Activated naive CD8-positive, alpha-beta T cell treated with anti-CD3 and anti-CD28 coated beads, Interleukin-2, amount 50 U/mL, for 24 hours (primary cell): ENCODE results near the gene POLR3H.
A peak's percentile ranks its signal among the peaks of the same experiment; 100 is the strongest.

Source experiments
- ATAC-seq: fragments of 150-1000 bp; cut with Tn5 transposase; one replicate; pipeline ENCODE4 v1.10.0; 2021
- DNase-seq: peaks from one replicate; pipeline ENCODE4 v3.0.0; 2021
- H3K27ac Mint-ChIP-seq: one replicate; pipeline ENCODE4 v1.8.0; 2021; ENCODE audit warnings: mild to moderate bottlenecking, mixed read lengths
- H3K27me3 Mint-ChIP-seq: one replicate; pipeline ENCODE4 v1.8.0; 2021; ENCODE audit warnings: mixed read lengths
- H3K36me3 Mint-ChIP-seq: one replicate; pipeline ENCODE4 v1.8.0; 2021; ENCODE audit warnings: low read depth, mixed read lengths
- H3K4me1 Mint-ChIP-seq: one replicate; pipeline ENCODE4 v1.8.0; 2021; ENCODE audit warnings: mixed read lengths
- H3K4me3 Mint-ChIP-seq: one replicate; pipeline ENCODE4 v1.8.0; 2021; ENCODE audit warnings: mild to moderate bottlenecking, moderate library complexity, mixed read lengths
- H3K9me3 Mint-ChIP-seq: one replicate; pipeline ENCODE4 v1.8.0; 2021; ENCODE audit warnings: mixed read lengths

Gene POLR3H

GRCh38 chr22:41556561-41556960 is 12.3 kb upstream of the POLR3H start:
- H3K9me3 Mint-ChIP-seq, result no peaks in the 10 kb centered on the region
- peaks cover 33% of the 10 kb centered on the region for H3K27me3 Mint-ChIP-seq
- no peak for DNase-seq

GRCh38 chr22:41555325-41555982 is 11.2 kb upstream of the POLR3H start:
- Mint-ChIP-seq H3K36me3 (no peaks in the 10 kb centered on the region), H3K9me3 (no peaks in the 10 kb centered on the region), H3K27ac (no peak overlapping the region), H3K27me3 (peaks cover 23% of the 10 kb centered on the region), H3K4me3 (no peak overlapping the region), H3K4me1 (peaks cover 9% of the 10 kb centered on the region)
- no peak for DNase-seq
- no peak for ATAC-seq

More at GRCh38 chr22:41556561-41556960, 12.3 kb upstream of the POLR3H start:
- no peak for ATAC-seq
- H3K4me1 Mint-ChIP-seq, result peaks cover 9% of the 10 kb centered on the region
- no peak overlapping the region for H3K4me3 Mint-ChIP-seq
- H3K27ac Mint-ChIP-seq, result no peak overlapping the region
- no peaks in the 10 kb centered on the region for H3K36me3 Mint-ChIP-seq

GRCh38 chr22:41551877-41552582 is 7.8 kb upstream of the POLR3H start:
- H3K27ac Mint-ChIP-seq, result no peak overlapping the region
- no peaks in the 10 kb centered on the region for H3K9me3 Mint-ChIP-seq
- H3K4me1 Mint-ChIP-seq, result peaks cover 3% of the 10 kb centered on the region
- H3K4me3 Mint-ChIP-seq, result no peak overlapping the region
- no peak for DNase-seq
- H3K36me3 Mint-ChIP-seq, result no peaks in the 10 kb centered on the region
- ATAC-seq, result no peak
- H3K27me3 Mint-ChIP-seq, result peaks cover 10% of the 10 kb centered on the region

- no peak overlapping the region for H3K4me3 Mint-ChIP-seq
- H3K36me3 Mint-ChIP-seq, result no peaks in the 10 kb centered on the region
- no peaks in the 10 kb centered on the region for H3K9me3 Mint-ChIP-seq
- H3K27ac Mint-ChIP-seq, result no peak overlapping the region
- H3K27me3 Mint-ChIP-seq, result peaks cover 2% of the 10 kb centered on the region
- no peaks in the 10 kb centered on the region for H3K4me1 Mint-ChIP-seq
- DNase-seq (no peak), ATAC-seq (no peak)
These were observed 6.8 kb upstream of the POLR3H start for GRCh38 chr22:41550952-41551491.

- ATAC-seq, result no peak
- Mint-ChIP-seq H3K4me3 (no peak overlapping the region), H3K36me3 (no peaks in the 10 kb centered on the region), H3K4me1 (peaks cover 13% of the 10 kb centered on the region), H3K27me3 (no peaks in the 10 kb centered on the region), H3K9me3 (no peaks in the 10 kb centered on the region), H3K27ac (no peak overlapping the region)
- no peak for DNase-seq
These were observed 4.6 kb upstream of the POLR3H start for GRCh38 chr22:41548830-41549211.

GRCh38 chr22:41544671-41545476 is 604 bp upstream of the POLR3H start:
- DNase-seq, result no peak
- Mint-ChIP-seq H3K4me3 (peak overlapping the region; percentile 82), H3K27ac (peak overlapping the region; percentile 94), H3K4me1 (peaks cover 40% of the 10 kb centered on the region), H3K27me3 (no peaks in the 10 kb centered on the region), H3K9me3 (no peaks in the 10 kb centered on the region), H3K36me3 (peaks cover 11% of the 10 kb centered on the region)
- peak; percentile 9 for ATAC-seq

- Mint-ChIP-seq H3K4me3 (peak overlapping the region; percentile 82), H3K9me3 (no peaks in the 10 kb centered on the region), H3K27ac (peak overlapping the region; percentile 94), H3K27me3 (no peaks in the 10 kb centered on the region), H3K36me3 (peaks cover 22% of the 10 kb centered on the region), H3K4me1 (peaks cover 42% of the 10 kb centered on the region)
- ATAC-seq (no peak), DNase-seq (no peak)
These were observed 2.0 kb downstream of the POLR3H start for GRCh38 chr22:41542224-41542623.

GRCh38 chr22:41541484-41541883 is 2.8 kb downstream of the POLR3H start:
- DNase-seq, result no peak
- no peak for ATAC-seq
- Mint-ChIP-seq H3K4me1 (peaks cover 42% of the 10 kb centered on the region), H3K4me3 (peak overlapping the region; percentile 82), H3K27me3 (no peaks in the 10 kb centered on the region), H3K27ac (peak overlapping the region; percentile 34), H3K36me3 (peaks cover 22% of the 10 kb centered on the region), H3K9me3 (no peaks in the 10 kb centered on the region)

- ATAC-seq, result no peak
- H3K36me3 Mint-ChIP-seq, result peaks cover 22% of the 10 kb centered on the region
- H3K27me3 Mint-ChIP-seq, result no peaks in the 10 kb centered on the region
- no peak overlapping the region for H3K27ac Mint-ChIP-seq
- H3K4me3 Mint-ChIP-seq, result no peak overlapping the region
- H3K9me3 Mint-ChIP-seq, result no peaks in the 10 kb centered on the region
- no peak for DNase-seq
- H3K4me1 Mint-ChIP-seq, result peaks cover 39% of the 10 kb centered on the region
These were observed 3.9 kb downstream of the POLR3H start for GRCh38 chr22:41540365-41540764.

GRCh38 chr22:41540006-41540315 is 4.3 kb downstream of the POLR3H start:
- Mint-ChIP-seq H3K4me3 (no peak overlapping the region), H3K4me1 (peaks cover 35% of the 10 kb centered on the region), H3K27ac (no peak overlapping the region), H3K36me3 (peaks cover 26% of the 10 kb centered on the region), H3K9me3 (no peaks in the 10 kb centered on the region), H3K27me3 (no peaks in the 10 kb centered on the region)
- ATAC-seq, result no peak
- no peak for DNase-seq

GRCh38 chr22:41539146-41540005 is 4.9 kb downstream of the POLR3H start:
- H3K36me3 Mint-ChIP-seq, result peaks cover 27% of the 10 kb centered on the region
- no peak for ATAC-seq
- H3K27me3 Mint-ChIP-seq, result no peaks in the 10 kb centered on the region
- H3K27ac Mint-ChIP-seq, result no peak overlapping the region
- H3K9me3 Mint-ChIP-seq, result no peaks in the 10 kb centered on the region
- H3K4me3 Mint-ChIP-seq, result no peak overlapping the region
- no peak for DNase-seq
- peaks cover 30% of the 10 kb centered on the region for H3K4me1 Mint-ChIP-seq

- Mint-ChIP-seq H3K4me1 (peaks cover 27% of the 10 kb centered on the region), H3K36me3 (peaks cover 25% of the 10 kb centered on the region), H3K9me3 (no peaks in the 10 kb centered on the region), H3K27me3 (no peaks in the 10 kb centered on the region), H3K27ac (no peak overlapping the region), H3K4me3 (no peak overlapping the region)
- DNase-seq (no peak), ATAC-seq (no peak)
These were observed 5.7 kb downstream of the POLR3H start for GRCh38 chr22:41538583-41538982.

- Mint-ChIP-seq H3K27me3 (no peaks in the 10 kb centered on the region), H3K4me3 (no peak overlapping the region), H3K9me3 (no peaks in the 10 kb centered on the region), H3K27ac (no peak overlapping the region), H3K36me3 (peaks cover 19% of the 10 kb centered on the region), H3K4me1 (peaks cover 15% of the 10 kb centered on the region)
- DNase-seq (no peak), ATAC-seq (no peak)
These were observed 7.1 kb downstream of the POLR3H start for GRCh38 chr22:41537203-41537602.

GRCh38 chr22:41535244-41535643 is 9.0 kb downstream of the POLR3H start:
- H3K4me1 Mint-ChIP-seq, result peaks cover 2% of the 10 kb centered on the region
- no peaks in the 10 kb centered on the region for H3K9me3 Mint-ChIP-seq
- H3K27ac Mint-ChIP-seq, result no peak overlapping the region
- DNase-seq (no peak), ATAC-seq (no peak)
- H3K36me3 Mint-ChIP-seq, result peaks cover 22% of the 10 kb centered on the region
- no peak overlapping the region for H3K4me3 Mint-ChIP-seq
- no peaks in the 10 kb centered on the region for H3K27me3 Mint-ChIP-seq
